ENCODE measurements around the gene PCDHGC4.

Gene PCDHGC4

DNA sequence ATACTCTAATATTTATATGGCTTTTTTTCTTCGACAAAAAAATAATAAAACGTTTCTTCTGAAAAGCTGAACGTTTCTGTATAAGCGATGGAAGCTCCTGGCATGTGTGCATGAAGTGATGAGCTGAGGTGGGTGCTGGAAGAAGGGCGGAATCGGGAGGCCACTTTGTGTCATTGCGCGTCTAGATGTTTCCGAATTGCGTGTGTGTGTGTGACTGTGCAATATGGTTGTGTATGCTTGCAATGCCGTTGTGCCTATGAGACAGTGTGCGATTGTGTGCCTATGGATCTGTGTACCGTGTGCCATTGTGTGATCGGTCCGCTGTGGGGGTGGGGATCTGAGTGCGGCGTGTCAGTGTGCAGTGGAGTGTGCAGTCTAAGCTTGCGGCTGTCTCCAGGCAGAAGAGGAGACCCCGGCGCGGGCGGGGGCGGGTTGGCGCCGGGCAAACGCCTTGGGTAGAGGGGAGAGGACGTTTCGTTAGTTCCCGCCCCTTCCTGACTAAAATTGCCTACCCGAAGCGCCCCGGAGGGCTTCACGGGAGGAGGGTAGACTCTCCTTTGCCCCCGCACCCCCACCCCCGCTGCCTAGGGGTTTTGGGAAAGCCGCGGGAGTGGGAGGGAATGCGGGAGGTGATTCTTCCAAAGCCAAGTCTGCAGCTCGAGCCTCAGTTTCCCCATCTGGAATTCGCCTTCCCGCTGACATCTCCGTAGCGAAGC lies 28.2 kb downstream of the PCDHGC4 start:
- peak; percentile 16 to 42 for ATAC-seq (replicated peaks)
- peaks cover 53 to 72% of the 10 kb centered on the region in 2 donors for H3K4me1 Mint-ChIP-seq
- peak overlapping the region; percentile 87 for H3K27ac Mint-ChIP-seq
- H3K4me3 Mint-ChIP-seq, result peak overlapping the region; percentile 76 to 77
- H3K27me3 Mint-ChIP-seq, result no peaks in the 10 kb centered on the region
- H3K9me3 Mint-ChIP-seq, result peaks cover 0 to 3% of the 10 kb centered on the region in 2 donors
- no peak for DNase-seq
- peaks cover 32 to 54% of the 10 kb centered on the region in 2 donors for H3K36me3 Mint-ChIP-seq

DNA sequence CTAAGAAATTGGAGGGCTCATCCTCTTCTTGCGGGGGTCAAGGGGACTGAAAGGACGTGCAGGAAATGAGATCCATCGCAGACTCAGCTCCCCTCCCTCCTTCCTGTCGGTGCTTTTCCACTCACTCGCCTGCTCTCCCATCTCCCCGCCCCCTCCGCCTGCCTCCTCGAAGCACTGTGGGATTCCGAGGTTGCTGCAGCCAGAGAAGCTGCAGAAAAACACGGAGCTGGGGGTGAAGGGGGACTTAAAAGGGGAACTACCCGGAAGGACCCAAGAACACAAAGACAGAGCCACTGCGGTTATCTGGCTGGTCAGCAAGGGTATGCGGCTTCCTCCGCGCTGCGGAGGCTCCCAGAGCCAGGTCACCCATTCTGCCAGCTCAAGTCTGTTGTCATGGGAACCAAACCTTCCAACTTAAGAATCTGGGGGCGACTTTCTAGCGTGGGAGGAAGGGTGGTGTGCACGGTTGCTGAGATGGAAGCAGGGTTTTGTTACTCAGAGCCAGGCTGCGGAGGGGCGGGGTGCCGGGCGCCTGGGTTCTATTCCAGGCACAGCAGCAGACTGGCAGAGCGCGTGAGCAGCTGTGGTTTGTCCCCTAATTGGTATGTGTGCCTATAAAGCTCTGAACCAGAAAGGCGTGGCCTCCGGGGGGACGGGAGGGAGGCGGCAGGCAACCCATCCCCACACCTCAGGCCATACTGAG lies 28.9 kb downstream of the PCDHGC4 start:
- Mint-ChIP-seq H3K4me3 (peak overlapping the region; percentile 76 to 77), H3K36me3 (peaks cover 34 to 58% of the 10 kb centered on the region in 2 donors), H3K27me3 (no peaks in the 10 kb centered on the region), H3K4me1 (peaks cover 50 to 65% of the 10 kb centered on the region in 2 donors), H3K9me3 (peaks cover 0 to 3% of the 10 kb centered on the region in 2 donors), H3K27ac (peak overlapping the region; percentile 87)
- ATAC-seq (replicated peaks), result peak; percentile 56 to 65
- DNase-seq, result peak; percentile 54

DNA sequence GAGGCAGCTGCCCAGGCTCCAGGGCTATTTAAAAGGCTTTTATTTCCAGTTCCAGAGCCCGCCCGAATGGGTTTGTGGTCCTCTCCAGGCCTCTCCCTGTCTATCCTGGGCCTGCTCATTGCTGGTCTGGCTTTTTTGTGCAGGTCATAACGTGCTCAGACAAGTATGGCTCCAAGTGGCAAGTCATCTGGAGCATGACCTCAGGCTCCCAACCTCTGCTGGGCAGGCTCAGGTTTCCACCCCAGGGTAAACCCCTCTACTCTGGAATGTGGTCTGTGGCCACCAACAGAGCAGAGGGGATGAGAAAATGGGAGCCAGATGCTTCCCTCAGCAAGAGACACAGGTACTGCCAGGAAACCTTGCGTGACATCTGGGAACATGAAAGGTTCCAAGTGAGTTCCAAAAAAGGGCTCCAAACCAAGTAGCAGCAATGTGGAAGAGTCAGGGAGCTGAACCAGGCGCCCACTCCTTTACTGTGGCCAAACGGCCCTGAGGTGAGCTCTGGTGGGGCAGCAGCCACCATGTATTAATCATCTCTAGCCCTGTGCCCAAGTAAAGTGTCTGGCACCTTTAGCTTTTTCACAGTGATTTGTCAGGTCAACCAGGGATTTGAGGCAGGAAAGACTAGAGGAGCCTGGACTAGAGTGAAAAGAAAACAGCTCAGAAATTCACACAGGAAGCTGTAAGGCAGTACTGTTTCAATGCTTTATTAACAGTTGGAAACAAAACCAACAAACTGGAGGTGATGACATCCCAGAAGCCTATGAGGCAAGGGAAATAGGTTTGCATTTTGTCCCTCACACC lies 29.7 kb downstream of the PCDHGC4 start:
- Mint-ChIP-seq H3K9me3 (peaks cover 0 to 3% of the 10 kb centered on the region in 2 donors), H3K36me3 (peaks cover 35 to 64% of the 10 kb centered on the region in 2 donors), H3K4me1 (peaks cover 46 to 57% of the 10 kb centered on the region in 2 donors), H3K4me3 (peak overlapping the region in 1 of 2 donors; percentile 77), H3K27ac (peak overlapping the region; percentile 78), H3K27me3 (no peaks in the 10 kb centered on the region)
- no peak for DNase-seq
- peak in 1 of 2 donors; percentile 22 for ATAC-seq (replicated peaks)

DNA sequence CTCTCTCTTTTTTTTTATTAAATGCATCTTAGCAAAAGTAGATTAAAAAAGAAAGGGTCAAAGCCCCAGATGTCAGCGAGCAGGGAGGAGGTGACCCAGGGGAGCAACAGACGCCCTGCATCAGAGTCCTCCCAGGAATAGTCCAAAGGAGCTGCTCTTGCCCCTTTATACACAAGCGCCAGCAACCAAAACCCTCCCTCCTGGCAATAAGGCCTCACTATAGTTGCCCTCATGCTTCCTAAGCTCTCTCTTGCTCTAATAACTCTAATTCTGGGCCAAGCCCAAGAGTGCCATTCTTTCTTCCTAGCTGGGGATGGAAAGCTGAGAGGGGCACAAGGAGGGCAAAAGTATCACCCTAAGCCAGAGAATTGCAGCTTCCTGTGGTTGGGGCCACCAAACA lies 30.3 kb downstream of the PCDHGC4 start:
- Mint-ChIP-seq H3K4me3 (no peak overlapping the region), H3K27me3 (no peaks in the 10 kb centered on the region), H3K27ac (no peak overlapping the region), H3K9me3 (peaks cover 0 to 3% of the 10 kb centered on the region in 2 donors), H3K4me1 (peaks cover 45 to 51% of the 10 kb centered on the region in 2 donors), H3K36me3 (peaks cover 40 to 70% of the 10 kb centered on the region in 2 donors)
- no peak for ATAC-seq (replicated peaks)
- no peak for DNase-seq

DNA sequence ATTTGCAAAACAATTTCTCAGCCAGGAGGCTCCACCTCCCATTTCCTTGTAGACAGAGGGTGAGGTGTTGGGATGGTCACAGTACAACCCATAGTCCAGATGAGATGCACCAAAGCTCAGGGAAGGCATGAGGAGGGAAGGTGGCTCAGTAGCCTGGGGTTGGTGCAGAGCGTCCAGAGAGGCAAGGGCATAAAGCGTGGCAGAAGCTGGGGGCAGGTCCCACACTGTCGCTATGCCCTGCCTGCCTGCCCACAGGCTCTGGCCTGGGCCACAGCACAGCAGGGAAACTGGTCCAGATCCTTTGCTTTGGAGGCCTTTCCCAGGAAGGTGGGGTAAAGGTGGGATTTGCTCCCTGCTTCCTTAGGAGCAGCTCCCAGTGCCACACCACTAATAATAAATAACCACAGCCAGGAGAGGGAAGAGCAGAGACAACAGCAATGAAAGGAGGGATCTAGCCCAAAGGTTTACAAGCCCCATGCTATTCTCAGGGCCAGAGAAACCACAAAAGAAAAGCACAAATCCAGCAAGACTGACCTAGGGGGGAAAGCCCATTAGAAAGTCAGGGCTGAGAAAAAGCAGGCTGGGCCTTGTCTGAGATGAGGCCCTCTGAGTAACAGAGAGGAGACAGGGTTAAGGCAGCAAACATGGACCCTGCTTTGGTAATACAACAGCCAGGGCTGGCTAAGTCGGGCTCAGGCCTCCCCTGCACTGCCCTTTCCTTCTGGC lies 31.3 kb downstream of the PCDHGC4 start:
- Mint-ChIP-seq H3K4me3 (no peak overlapping the region), H3K27ac (no peak overlapping the region), H3K4me1 (peaks cover 38 to 47% of the 10 kb centered on the region in 2 donors), H3K9me3 (peaks cover 0 to 3% of the 10 kb centered on the region in 2 donors), H3K27me3 (no peaks in the 10 kb centered on the region), H3K36me3 (peaks cover 40 to 79% of the 10 kb centered on the region in 2 donors)
- ATAC-seq (replicated peaks) (no peak), DNase-seq (no peak)

DNA sequence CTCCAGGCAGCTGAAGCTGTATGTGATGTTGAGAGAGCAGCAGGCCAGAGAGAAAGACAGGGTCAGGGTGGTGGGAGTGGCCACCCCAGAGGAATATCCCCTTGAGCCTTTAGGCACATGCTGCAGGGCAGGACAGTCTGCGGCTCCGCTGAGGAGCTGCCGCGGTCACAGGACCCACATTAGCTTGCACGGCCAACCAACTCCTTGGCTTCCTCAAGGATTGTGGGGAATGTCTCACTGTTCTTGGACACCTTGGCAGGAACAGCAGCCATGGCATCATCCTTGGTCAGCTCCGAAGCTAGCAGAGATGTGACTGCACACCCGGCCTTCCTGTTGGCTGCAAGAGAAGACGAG lies 31.8 kb downstream of the PCDHGC4 start:
- Mint-ChIP-seq H3K4me3 (no peak overlapping the region), H3K4me1 (peaks cover 33 to 42% of the 10 kb centered on the region in 2 donors), H3K9me3 (peaks cover 0 to 1% of the 10 kb centered on the region in 2 donors), H3K27me3 (no peaks in the 10 kb centered on the region), H3K36me3 (peaks cover 40 to 79% of the 10 kb centered on the region in 2 donors), H3K27ac (no peak overlapping the region)
- no peak for ATAC-seq (replicated peaks)
- DNase-seq, result no peak

DNA sequence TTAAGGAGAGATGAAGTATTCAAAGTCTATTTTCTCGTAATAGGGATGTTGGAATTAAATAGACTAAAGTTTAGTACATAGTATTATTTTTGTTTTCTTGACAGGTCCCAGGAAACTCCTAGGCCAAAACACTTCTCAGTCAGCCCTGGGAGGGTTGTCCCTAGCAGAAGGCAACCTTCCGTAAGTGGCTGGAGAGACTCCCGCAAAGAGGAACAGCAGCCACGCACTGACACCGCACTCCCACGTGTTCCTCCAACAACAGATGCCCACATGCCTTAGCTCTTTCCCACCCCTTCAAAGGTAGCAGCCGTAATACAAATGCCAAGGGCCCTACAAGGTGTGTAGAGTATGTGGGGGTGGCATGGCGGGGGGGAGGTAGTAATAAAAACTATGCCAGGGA lies 32.5 kb downstream of the PCDHGC4 start:
- Mint-ChIP-seq H3K4me3 (no peak overlapping the region), H3K4me1 (peaks cover 31 to 40% of the 10 kb centered on the region in 2 donors), H3K27me3 (no peaks in the 10 kb centered on the region), H3K9me3 (no peaks in the 10 kb centered on the region), H3K36me3 (peaks cover 43 to 83% of the 10 kb centered on the region in 2 donors), H3K27ac (no peak overlapping the region)
- ATAC-seq (replicated peaks) (no peak), DNase-seq (no peak)

DNA sequence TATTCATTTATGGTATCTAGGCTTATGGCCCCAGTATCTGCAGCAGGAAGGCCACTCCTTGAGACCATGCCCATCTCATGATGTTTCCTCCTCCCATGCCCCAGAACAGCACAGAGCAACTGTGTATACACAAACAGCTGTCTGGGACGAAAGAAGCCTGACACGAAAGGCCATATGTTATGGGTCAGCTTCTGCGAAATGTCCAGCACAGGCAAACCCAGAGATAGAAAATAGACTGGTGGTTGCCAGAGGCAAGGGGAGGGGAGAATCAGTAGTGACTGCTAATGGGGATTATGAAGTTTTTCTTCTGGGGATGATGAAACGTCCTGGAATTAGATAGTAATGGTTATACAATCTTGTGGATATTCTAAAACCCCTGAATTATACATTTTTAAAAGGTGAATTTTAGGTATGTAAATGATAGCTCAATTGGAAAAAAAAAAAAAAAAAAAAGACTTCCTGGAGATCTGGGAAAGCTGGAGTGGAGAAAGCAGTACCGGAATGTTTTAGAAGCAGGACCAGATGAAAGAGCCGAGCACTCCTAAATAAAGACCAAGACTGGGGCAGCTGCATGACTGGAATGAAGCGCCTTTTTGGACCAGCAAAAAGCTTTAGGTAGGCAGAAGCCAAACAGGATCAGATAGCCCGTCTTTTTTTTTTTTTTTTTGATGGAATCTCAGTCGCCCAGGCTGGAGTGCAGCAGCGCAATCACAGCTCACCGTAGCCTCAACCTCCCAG lies 33.2 kb downstream of the PCDHGC4 start:
- Mint-ChIP-seq H3K4me1 (peaks cover 24 to 37% of the 10 kb centered on the region in 2 donors), H3K36me3 (peaks cover 41 to 81% of the 10 kb centered on the region in 2 donors)

DNA sequence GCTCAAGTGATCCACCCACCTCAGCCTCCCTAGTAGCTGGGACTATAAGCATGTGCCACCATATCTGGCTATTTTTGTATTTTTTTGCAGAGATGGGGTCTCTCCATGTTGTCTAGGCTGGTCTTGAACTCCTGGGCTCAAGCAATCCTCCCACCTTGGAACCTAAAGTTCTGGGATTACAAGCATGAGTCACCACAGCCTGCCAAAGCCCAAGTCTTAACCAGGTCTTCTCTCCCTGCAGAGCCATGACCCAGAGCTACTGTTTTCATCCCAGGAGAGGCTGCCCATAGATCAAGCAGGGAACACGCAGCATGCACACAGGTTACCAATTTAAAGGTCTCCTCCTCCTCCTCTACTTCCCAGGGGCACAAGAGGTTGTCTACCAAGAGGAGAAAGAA lies 33.8 kb downstream of the PCDHGC4 start:
- ATAC-seq (replicated peaks) (no peak), DNase-seq (no peak)
- Mint-ChIP-seq H3K36me3 (peaks cover 42 to 78% of the 10 kb centered on the region in 2 donors), H3K27me3 (no peaks in the 10 kb centered on the region), H3K4me1 (peaks cover 25 to 31% of the 10 kb centered on the region in 2 donors), H3K27ac (no peak overlapping the region), H3K4me3 (no peak overlapping the region), H3K9me3 (no peaks in the 10 kb centered on the region)

More for the DNA sequence above, 33.2 kb downstream of the PCDHGC4 start:
- Mint-ChIP-seq H3K4me3 (no peak overlapping the region), H3K9me3 (no peaks in the 10 kb centered on the region), H3K27ac (no peak overlapping the region), H3K27me3 (no peaks in the 10 kb centered on the region)
- DNase-seq (no peak), ATAC-seq (replicated peaks) (no peak)

DNA sequence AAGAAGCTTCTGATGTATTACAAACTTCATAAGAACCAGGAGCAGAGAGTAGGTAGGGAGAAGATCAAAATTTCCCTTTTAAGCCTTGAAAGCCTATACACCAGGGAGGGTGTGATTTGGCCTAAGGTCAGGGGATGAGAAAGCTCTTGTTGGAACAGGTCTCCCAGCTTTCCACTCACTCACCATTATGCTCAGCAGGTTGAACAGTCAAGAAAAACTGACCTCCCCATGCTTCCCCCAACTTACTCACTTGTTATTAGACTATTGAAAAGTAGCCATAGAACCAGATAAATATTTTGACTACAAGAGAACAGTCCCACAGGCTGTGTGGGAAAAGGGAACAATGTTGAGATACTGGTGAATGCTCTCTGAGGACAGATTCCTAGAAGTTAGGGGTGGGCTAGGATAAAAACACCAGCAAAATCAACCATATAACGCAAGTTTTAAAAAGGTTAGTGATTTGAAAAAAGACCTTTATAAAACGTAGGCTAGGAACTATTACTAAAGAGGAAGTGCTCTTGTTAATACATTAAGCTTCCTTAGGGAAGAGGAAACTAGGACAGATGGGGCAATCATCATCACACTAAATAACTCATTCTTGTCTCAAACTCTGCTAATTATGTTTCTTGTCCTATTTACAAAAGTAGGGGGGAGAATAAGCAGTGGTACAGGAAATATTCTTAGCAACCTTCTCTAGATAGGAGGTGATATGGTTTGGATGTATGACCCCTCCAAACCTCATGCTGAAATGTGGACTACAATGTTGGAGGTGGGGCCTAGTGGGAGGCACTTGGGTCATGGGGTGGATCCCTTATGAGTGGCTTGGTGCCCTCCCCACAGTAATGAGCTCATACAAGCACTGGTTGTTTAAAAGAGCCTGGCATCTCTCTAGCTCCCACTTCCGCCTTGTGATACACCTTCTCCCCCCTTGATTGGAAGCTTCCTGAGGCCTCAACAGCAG lies 35.1 kb downstream of the PCDHGC4 start:
- no peak overlapping the region for H3K4me3 Mint-ChIP-seq
- H3K4me1 Mint-ChIP-seq, result peaks cover 18 to 26% of the 10 kb centered on the region in 2 donors
- no peaks in the 10 kb centered on the region for H3K9me3 Mint-ChIP-seq
- H3K36me3 Mint-ChIP-seq, result peaks cover 36 to 76% of the 10 kb centered on the region in 2 donors
- no peaks in the 10 kb centered on the region for H3K27me3 Mint-ChIP-seq
- H3K27ac Mint-ChIP-seq, result no peak overlapping the region
- no peak for DNase-seq
- no peak for ATAC-seq (replicated peaks)

DNA sequence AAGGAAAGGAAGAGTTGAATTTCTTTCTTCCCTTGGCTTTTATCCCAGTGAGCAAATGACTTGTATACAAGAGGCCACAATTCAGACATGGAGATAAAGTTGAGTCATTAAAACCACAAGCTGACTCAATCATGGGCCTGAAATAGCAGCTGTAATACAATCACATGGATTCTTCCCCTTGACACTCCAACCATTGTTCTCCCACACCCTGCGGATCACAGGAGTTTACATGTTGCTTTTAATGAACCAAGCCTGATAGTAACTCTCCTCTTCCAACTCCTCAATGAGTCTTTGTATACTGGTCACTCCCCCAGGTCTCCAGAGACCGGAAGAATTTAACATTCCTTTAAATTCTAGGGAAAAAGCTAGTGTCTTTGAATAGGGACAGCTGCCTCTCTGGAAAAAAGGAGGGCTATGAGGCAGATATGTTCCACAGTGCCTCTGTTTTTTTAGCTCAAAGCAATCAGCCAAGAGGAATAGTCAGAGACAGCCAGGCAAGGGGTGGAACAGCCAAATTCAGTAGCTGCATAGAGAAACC lies 36.5 kb downstream of the PCDHGC4 start:
- H3K9me3 Mint-ChIP-seq, result no peaks in the 10 kb centered on the region
- peaks cover 36 to 79% of the 10 kb centered on the region in 2 donors for H3K36me3 Mint-ChIP-seq
- ATAC-seq (replicated peaks) (no peak), DNase-seq (no peak)
- no peak overlapping the region for H3K4me3 Mint-ChIP-seq
- peaks cover 20 to 24% of the 10 kb centered on the region in 2 donors for H3K4me1 Mint-ChIP-seq
- no peaks in the 10 kb centered on the region for H3K27me3 Mint-ChIP-seq
- no peak overlapping the region for H3K27ac Mint-ChIP-seq

DNA sequence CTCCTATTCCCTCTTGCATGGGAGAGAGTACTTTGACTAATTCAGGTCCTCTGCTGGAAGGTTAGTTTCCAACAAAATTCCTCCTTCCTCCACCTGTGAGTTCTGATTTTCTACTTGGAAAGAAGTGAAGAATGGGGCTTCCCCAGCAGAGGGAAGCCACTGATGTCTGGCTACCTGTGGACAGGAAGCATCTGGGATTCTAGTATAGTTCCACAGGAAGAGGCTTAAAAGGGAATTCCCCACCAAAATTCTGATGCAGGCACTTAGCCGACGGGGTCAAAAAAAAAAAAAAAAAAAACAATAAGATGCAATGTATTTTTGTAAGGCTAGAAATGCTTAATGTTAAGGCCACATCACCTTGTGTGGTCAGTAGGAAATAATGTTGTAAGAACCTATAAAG lies 37.5 kb downstream of the PCDHGC4 start:
- Mint-ChIP-seq H3K9me3 (no peaks in the 10 kb centered on the region), H3K27me3 (no peaks in the 10 kb centered on the region), H3K36me3 (peaks cover 32 to 77% of the 10 kb centered on the region in 2 donors), H3K4me1 (peaks cover 20 to 21% of the 10 kb centered on the region in 2 donors), H3K4me3 (no peak overlapping the region), H3K27ac (peak overlapping the region; percentile 42)
- ATAC-seq (replicated peaks), result no peak
- no peak for DNase-seq
